Amniotic stem cell (primary cell): ENCODE data around the gene B3GALT4.

Experiments used
- DNase-seq: peaks from one replicate; lab custom pipeline; 2025; lab: John Stamatoyannopoulos, UW

Gene B3GALT4

DNA sequence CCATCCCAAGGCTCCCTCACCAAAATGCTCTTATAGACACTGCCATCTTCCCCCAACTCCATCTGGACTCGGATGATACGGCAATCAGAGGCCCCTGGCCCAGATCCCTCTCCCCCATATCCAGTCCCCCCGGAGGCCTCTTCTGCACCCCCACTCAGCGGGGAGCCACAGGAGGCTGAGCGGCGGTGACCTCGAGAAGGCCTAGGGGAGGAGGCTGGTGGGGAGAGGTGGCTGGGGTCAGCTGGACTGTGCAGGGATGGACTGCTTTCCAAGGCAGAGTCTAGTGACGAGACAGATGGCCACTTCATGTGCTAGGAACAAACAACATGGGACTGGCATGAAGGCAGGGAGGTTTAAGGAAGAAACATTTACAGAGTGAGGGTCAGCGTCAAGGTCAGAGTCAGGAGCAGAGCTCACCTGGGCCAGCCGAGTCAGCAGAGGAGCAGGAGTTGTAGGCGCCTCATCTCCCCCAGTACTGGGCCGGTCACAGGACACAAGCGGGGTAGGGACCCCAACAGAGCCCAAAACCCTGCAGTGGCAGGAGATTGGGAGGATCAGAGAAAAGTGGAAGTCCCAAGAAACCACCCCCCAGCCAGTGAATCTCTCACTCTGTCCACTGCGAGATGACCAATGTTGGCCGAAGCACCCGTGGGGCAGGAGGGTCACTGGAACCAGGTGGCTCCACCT is 16.2 kb downstream of the B3GALT4 start:
- DNase-seq = no peak

DNA sequence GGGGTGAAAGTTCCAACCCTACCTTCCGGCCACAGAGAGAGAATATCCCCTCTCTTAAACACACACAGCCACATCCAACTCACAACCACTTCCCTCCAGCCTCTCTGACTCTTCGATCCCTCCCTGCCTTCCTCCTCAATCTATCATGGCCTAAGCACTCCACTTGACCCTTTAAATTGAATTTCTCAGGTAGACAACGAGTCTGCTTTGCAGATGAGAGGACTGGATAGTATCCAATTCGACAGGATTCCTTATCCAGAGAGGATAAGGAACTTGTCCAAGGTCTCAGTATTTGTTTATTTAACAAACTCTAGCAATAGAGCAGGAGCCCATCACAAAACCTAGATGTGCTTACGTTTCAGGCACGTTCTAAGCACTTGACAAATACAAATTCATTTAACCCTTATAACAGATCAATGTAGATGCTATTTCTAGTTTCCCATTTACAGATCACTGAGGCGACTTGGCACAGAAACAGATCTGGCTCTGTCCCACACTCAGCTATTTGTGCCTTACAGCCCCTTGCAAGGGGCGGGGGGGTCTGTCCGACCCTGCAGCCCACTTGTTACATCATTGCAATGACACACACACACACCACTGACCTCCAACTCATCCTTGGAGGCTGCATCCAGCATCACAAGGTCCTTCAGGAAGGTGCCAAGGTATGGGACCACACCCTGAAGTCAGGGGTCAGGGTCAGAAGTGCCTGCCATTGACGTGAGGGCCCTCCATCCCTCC is 17.3 kb downstream of the B3GALT4 start:
- no peak for DNase-seq

- DNase-seq = no peak
Observed at GRCh38 chr6:33295621-33296369, 18.9 kb downstream of the B3GALT4 start.

DNA sequence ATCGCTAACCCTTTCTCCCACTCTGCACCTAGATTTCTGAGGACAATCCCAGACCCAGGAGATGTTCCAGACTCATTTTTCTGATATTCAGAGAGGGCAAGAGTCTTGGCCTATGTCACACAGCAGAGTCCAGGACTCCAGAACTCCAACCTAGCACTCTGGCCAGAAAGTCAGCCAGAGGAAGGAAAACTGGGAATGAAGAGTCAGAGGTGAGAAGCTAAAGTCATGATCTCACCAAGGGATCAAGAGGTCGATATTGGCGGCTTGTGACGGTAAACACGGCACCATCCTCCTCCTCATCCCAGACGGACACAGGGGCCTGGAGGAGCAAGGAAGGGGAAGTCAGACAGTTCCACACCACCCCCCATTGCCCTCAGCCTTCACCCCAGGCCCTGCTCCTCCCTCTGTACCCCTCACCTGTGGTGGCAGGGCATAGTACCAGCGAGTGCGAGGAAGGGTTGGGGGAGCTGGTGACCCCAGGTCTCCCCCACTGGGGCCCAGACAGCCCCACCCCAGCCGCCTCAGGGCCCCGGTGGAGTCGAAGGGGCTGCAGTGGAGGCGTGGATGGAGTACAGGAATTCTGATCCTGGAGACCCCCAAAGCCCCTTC is 20.0 kb downstream of the B3GALT4 start:
- DNase-seq = no peak

DNA sequence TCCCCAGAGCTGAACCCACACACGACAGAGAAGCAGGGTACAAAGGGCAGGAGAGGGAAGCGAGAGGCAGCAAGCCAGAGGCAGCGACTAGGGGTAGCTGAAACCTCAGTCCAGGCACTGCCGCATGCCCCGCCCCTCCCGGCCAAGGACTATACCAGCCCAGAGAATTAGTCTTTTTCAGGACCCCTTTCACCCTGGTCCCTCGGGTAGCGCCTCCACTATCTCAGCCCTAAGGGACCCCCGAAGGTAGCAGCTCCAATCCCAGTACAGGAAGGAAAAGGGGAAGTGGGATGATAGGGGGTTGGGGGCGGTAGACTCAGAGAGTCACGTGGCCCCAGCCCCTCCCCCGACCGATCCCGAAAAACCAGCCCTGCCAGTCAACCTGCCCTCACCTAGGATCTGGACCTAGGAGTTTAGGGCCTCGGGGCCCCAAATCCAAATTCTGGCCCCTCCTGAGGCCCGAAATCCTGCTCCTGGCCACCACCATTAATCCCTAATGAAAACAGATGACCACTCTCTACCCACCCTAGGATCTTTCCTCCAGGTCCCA is 20.6 kb downstream of the B3GALT4 start:
- no peak for DNase-seq

DNA sequence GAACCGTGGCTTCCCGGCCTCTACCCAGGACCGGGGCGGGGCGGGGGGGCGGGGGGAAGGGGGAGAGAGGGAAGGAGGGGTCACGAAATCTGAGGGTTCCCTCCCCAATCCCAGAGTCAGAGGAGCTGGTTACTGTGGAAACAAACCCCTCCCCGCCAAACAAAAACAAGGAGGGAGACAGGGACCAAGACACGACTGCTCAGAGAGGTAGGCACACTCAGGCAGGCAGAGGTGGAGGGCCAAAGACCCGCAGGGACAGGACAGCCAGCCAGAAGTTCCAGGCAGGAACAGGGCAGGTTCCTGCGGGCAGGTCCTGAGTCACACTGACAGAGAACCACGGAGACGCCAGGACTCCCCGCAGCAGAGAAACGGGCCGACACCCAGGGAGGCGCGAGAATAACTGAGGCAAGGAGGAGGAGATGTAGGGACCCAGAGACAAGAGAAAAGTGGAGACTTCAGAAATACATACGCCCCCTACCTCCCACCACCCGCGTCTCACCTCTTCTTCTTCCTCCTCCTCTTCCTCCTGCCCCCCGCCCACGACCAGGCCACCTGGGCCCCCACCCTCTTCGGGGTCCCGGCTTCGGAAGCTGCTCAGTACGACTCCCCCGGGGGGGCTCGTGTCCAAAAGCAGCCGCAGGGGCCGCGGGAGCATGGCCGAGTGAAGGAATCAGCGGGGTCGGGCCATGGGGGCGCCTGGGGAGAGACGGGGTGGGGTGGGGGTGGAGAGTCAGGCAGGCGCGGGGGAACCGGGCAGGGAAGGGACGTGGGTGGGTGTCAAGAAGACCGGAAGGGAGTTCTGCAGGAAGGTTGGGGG is 21.2 kb downstream of the B3GALT4 start:
- no peak for DNase-seq

DNA sequence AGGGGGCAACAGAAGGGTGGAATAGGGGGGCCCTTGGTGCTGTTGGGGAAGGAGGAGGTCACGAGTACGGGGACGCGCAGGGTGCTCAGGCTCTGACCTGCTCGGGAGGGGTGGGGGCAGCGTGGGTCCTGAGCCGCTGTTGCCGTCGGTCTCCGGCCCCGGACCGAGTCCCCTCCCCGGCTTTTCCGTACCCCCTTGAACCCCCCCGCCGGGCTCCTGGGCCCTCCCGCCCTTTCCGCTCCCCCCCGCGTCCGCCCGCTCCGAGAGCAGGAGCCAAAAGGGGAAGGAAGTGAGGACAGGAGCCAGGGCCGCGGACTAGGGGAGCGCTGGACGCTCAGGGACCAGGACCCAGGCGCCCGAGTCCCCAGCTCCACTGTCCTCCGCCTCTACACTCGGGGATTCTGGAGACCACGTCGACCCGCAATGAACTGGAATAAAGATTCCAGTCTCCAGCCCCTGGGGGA is 21.9 kb downstream of the B3GALT4 start, which contains the start of gene RGL2:
Gene RGL2, minus strand, starts transcription at position 170 of the 464 bp plus-strand sequence. CDS start 332 bp downstream, outside the sequence.
- no peak for DNase-seq

DNA sequence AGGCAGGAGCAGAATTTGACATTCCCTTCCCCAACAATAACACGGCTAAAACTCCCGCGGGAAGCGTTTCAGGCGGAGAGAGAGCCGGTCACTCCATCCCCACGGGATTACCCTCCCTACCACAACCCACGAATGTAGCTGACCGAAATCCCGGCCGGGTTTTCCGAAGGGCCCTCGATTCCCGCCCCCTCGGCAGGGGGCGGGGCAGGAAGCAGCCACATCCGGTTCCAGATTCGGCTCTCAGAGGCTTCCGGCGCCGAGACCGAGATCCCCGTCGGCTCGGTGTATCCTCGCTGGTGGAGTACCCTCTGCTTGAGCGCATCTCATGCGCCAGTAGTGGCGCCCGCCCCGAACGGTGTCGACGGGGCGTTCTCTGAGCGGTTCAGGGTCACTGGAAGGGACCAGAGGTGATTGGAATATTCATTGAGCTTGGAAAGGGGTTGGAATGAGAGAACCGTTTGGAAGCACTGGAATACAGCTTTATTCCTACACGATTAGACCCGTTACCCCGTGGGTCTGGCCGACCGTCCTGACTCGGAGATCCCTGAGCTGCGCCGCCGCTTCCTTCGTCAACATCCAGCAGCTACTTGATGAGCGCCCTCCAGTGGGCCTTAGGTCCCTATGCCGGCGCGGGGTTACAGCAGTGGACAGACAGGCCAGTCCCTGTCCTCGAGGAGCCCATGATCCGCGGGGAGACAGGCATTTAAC is 22.5 kb downstream of the B3GALT4 start:
- peak; percentile 88 for DNase-seq

- no peak for DNase-seq
Observed at GRCh38 chr6:33301877-33302276, 25.0 kb downstream of the B3GALT4 start.

- no peak for DNase-seq
Observed at GRCh38 chr6:33304216-33304615, 27.3 kb downstream of the B3GALT4 start.

GRCh38 chr6:33305052-33305451 is 28.1 kb downstream of the B3GALT4 start:
- DNase-seq = no peak

DNA sequence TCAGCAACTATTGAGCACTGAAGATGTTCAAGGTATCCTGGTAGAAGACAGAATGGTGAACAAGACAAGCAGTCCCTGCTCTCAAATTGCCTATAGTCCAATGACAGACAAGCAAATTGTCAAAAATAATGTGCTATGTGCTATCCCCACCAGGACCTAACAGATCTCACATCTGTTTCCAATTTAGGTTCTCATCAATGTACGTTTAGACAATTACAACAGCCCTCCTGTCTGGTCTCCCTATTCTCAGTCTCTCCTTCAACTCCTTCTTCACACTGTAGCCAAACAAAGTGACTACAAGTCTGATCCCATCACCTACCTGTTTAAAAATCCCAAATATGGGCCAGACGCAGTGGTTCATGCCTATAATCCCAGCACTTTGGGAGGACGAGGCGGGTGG is 29.4 kb downstream of the B3GALT4 start:
- DNase-seq = no peak

GRCh38 chr6:33312361-33313104 is 35.6 kb downstream of the B3GALT4 start:
- DNase-seq = no peak

- DNase-seq = no peak
Observed at GRCh38 chr6:33313105-33313708, 36.3 kb downstream of the B3GALT4 start.

DNA sequence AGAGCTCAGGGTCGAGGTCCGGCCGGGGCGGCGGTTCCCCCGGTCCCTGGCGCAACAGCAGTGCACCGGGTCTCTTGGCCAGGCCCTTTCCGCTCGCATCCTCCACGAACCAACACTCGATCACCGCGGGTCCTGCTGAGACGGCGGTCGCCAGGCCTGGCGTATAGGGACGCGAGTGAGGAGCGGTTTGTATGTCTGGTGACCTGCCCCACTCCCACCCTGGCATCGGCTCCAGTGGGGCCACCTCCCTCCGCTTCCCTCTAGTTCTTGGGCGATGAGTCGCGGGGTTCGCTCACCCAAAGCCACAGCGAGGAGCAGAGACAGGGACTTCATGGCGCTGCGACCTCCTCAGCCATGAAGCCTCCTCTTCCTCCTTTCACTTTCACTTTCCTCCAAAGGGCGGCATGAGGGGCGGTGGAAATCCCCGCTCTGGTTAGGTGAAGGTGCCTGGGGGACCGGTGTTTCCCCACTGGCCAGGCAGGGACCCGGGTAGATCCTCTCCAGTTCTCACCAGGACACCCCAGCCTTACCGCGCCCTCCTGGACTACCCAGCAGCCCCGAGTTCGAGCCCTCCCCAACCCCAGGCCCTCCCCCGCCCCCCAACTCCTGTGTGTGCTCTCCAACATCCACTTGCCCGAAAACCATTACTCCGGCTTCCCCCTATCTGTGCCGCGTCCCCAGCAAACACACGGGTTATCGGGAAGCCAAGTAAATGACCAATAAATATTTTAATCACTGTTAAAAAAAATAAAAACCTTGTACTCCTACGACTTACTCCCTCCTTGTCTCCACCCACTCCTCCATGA is 37.0 kb downstream of the B3GALT4 start, which contains the start of gene TAPBP:
Gene TAPBP, minus strand, starts transcription at position 370 of the 806 bp plus-strand sequence. Its CDS starts 37 bp downstream, at position 333.
- DNase-seq = no peak

DNA sequence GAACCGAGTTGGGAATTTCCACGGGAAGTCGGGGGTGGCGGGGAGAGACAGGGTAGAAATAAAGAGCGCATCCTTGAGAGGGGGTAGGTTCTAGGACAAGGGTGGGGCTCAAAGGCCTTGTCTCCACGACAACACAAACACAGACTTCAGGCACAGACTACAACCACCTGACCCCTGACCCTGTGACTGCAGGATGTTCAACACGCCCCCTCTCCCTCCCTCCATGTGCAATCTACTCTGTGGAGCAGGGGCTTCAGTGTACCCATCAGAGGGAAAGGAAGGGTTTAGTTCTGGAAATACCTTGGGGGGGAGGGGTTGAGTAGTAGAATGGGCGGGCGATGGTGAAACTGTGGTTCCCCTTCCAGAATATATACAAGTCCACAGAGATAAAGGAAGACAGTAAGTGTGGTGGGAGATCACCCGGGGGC is 37.6 kb downstream of the B3GALT4 start:
- DNase-seq = peak; percentile 68

DNA sequence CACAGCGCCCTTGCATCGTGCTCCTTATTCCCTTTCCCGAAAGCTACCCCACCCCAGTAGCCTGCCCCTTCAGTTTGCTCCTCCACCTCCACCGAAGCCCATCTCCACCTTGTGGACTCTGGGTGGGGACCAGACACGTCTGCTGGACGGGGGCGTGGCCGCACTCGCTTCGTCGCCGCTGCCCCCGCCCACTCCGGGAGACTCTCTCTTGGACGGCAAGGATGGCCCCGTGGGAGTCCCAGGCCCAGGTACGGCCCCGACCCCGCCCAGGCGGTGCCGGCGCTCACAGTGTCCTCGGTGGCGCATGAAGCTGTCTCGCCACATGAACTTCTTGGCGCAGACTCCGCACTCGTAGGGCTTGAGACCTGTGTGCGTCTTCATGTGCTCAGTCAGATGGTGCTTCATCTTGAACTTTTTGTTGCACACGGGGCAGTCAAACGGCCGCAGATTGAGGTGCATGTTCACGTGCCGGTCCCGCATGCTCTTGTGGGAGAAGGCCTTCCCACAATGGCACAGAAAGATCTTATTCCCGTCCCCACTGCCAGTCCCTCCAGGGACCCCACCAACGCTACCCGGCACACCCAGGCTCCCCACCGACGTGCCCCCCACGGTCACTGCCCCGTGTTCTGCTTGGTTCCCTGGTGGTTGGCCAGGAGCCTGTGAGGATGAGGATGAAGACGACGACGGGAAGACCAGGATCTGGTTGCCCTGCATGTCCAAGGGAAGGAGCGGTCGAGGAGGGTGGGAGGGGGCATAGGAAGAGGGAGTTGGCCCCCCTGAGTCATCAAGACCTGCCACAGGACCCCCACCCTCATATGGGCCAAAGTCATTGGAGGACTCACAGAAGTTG is 38.2 kb downstream of the B3GALT4 start:
- DNase-seq = no peak
